Measurements from ENCODE around the gene INPP5F.

The INPP5F gene

DNA sequence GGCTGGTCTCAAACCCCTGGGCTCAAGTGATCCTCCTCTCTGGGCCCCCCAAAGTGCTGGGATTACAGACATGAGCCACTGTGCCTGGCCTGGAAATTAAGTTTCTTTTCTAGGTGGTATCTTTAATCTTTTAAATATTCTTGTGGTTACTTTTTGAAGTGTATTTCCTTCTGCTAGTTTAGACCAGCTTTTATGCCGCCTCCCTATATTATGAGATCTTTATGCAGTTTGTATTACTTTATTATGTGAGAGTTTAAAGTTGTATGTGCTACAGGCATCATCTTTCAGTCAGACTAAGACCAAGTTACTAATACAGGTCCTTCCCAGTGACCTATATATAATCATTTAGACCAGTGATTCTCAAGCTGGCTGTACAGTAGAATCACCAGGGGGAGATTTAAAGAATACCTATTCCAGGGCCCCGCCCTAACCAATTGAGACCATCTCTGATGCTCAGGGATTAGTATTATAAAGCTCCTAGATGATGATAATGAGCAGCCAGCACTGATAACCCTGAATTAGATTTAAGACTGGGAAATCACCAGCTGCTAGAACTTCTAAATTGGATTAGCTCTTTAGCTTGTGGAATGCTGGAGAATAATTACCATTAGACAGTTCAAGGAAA lies 11.3 kb downstream of the INPP5F start:
- Histone ChIP-seq H3K27me3 (no peaks in the 10 kb centered on the region), H3K4me1 (peaks cover 12% of the 10 kb centered on the region; the same call in 1 of the 2 replicates), H3K36me3 (no peaks in the 10 kb centered on the region), H3K9me3 (no peaks in the 10 kb centered on the region), H3K4me3 (ENCODE audit: low read depth, low read length) (no peak overlapping the region)
- no peak for DNase-seq
- TF ChIP-seq, protein P1, sequence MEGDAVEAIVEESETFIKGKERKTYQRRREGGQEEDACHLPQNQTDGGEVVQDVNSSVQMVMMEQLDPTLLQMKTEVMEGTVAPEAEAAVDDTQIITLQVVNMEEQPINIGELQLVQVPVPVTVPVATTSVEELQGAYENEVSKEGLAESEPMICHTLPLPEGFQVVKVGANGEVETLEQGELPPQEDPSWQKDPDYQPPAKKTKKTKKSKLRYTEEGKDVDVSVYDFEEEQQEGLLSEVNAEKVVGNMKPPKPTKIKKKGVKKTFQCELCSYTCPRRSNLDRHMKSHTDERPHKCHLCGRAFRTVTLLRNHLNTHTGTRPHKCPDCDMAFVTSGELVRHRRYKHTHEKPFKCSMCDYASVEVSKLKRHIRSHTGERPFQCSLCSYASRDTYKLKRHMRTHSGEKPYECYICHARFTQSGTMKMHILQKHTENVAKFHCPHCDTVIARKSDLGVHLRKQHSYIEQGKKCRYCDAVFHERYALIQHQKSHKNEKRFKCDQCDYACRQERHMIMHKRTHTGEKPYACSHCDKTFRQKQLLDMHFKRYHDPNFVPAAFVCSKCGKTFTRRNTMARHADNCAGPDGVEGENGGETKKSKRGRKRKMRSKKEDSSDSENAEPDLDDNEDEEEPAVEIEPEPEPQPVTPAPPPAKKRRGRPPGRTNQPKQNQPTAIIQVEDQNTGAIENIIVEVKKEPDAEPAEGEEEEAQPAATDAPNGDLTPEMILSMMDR (IDR thresholded peaks at IDR 0.05; ENCODE audit: low read depth, low read length): no peak

- Histone ChIP-seq H3K27me3 (no peaks in the 10 kb centered on the region), H3K9me3 (no peaks in the 10 kb centered on the region), H3K36me3 (no peaks in the 10 kb centered on the region), H3K4me1 (peaks cover 12% of the 10 kb centered on the region; the same call in 1 of the 2 replicates), H3K4me3 (ENCODE audit: low read depth, low read length) (no peak overlapping the region)
- TF ChIP-seq, protein P1 (IDR thresholded peaks at IDR 0.05; ENCODE audit: low read depth, low read length): no peak
- DNase-seq: no peak
These were observed 12.0 kb downstream of the INPP5F start for GRCh38 chr10:119737823-119738222.

- no peaks in the 10 kb centered on the region for H3K9me3 ChIP-seq
- H3K27me3 ChIP-seq: no peaks in the 10 kb centered on the region
- no peak overlapping the region for H3K4me3 ChIP-seq (ENCODE audit: low read depth, low read length)
- H3K4me1 ChIP-seq: peaks cover 12% of the 10 kb centered on the region; the same call in 1 of the 2 replicates
- TF ChIP-seq, protein P1 (IDR thresholded peaks at IDR 0.05; ENCODE audit: low read depth, low read length): no peak
- DNase-seq: no peak
- no peaks in the 10 kb centered on the region for H3K36me3 ChIP-seq
These were observed 13.1 kb downstream of the INPP5F start for GRCh38 chr10:119738962-119739361.

DNA sequence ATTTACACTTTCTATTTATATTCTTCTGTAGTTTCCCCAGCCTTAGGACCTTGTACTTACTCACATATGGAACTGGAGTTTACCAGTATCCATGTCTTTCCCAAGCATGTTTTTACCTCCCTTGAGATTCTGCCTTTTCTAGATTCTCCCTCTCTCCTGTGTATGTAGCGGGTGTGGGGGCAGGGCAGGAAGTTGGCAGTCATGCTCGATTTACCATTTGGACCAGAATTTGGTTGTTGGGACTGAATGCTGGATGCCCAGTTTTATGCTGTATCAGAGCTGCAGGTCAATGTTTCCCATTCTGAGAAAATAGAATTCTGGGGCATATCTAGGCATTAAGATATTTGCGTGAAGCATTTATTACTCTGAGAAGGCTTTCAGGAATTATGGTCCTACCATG lies 14.2 kb downstream of the INPP5F start:
- Histone ChIP-seq H3K9me3 (no peaks in the 10 kb centered on the region), H3K4me1 (peaks cover 6% of the 10 kb centered on the region; the same call in 1 of the 2 replicates), H3K36me3 (no peaks in the 10 kb centered on the region), H3K4me3 (ENCODE audit: low read depth, low read length) (no peak overlapping the region), H3K27me3 (no peaks in the 10 kb centered on the region)
- TF ChIP-seq, protein P1 (IDR thresholded peaks at IDR 0.05; ENCODE audit: low read depth, low read length): no peak
- no peak for DNase-seq

- H3K4me1 ChIP-seq: no peaks in the 10 kb centered on the region; the same call in 1 of the 2 replicates
- DNase-seq: no peak
- no peaks in the 10 kb centered on the region for H3K27me3 ChIP-seq
- no peak overlapping the region for H3K4me3 ChIP-seq (ENCODE audit: low read depth, low read length)
- no peaks in the 10 kb centered on the region for H3K36me3 ChIP-seq
- no peaks in the 10 kb centered on the region for H3K9me3 ChIP-seq
- TF ChIP-seq, protein P1 (IDR thresholded peaks at IDR 0.05; ENCODE audit: low read depth, low read length): no peak
These were observed 17.2 kb downstream of the INPP5F start for GRCh38 chr10:119742947-119743648.

GRCh38 chr10:119747940-119748339 lies 22.1 kb downstream of the INPP5F start:
- no peaks in the 10 kb centered on the region for H3K36me3 ChIP-seq
- H3K4me3 ChIP-seq (ENCODE audit: low read depth, low read length): no peak overlapping the region
- TF ChIP-seq, protein P1 (IDR thresholded peaks at IDR 0.05; ENCODE audit: low read depth, low read length): no peak
- no peak for DNase-seq
- H3K4me1 ChIP-seq: 0 out of 2 replicates have a peak, but pooled peaks cover 3% of the 10 kb centered on the region
- H3K9me3 ChIP-seq: no peaks in the 10 kb centered on the region
- no peaks in the 10 kb centered on the region for H3K27me3 ChIP-seq

Data from BE2C (cell line).